Retinal pigment epithelial cell (primary cell): ENCODE results near the gene C14orf180.

Experiments used
- DNase-seq: peaks from one replicate; pipeline ENCODE4 v3.0.0-alpha.2; 2010; ENCODE audit warnings: low read depth
- H3K4me3 ChIP-seq: 2 replicates; pipeline ENCODE4 v1.5.1; 2011; ENCODE audit warnings: mild to moderate bottlenecking, low read length, control low read depth, moderate library complexity
- TF ChIP-seq, protein P1 (sequence below): conservative IDR thresholded peaks from 2 replicates; pipeline ENCODE4 v1.5.1; 2011; ENCODE audit warnings: low read depth, low read length, control low read depth, inconsistent platforms

C14orf180 gene

DNA sequence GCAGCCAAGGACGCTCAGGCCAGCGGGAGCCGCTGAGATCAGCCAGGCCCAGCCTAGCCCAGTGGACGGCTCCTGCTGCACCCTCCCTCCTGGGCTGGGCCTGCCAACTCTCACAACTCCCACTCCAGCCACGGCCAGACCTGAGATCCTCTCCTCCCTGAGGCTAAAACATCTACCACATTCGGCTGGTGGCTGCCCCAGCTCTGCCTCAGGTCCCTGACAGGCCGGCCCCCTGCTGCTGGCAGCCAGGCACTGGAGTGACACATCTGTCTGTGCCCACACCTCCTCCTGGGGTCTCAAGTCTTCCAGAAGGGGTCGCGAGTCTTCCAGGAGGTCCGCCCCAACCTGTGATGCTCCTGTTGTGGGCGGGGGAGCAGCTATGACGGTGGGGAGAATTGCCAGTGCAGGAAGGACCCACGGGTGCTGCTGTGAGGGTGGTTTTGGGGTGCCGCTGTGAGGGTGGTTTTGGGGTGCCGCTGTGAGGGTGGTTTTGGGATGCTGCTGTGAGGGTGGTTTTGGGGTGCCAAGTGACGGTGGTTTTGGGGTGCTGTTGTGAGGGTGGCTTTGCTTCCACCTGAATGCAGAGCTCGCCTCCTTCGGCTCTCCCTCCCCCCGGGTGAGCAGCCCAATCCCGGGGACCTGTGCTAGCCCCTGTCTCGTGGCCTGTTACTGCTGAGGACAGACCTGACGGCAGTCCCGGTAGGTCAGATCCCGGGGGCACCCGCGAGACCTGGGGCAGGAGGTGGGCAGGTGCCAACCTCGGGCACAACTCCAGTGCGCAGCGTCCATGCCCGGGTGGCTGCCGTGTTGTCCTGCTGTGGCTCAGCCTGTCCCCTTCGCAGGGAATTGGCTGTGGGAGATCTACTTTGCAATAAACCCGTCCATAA is 27.5 kb upstream of the C14orf180 start:
- H3K4me3 ChIP-seq: no peak overlapping the region
- TF ChIP-seq, protein P1, sequence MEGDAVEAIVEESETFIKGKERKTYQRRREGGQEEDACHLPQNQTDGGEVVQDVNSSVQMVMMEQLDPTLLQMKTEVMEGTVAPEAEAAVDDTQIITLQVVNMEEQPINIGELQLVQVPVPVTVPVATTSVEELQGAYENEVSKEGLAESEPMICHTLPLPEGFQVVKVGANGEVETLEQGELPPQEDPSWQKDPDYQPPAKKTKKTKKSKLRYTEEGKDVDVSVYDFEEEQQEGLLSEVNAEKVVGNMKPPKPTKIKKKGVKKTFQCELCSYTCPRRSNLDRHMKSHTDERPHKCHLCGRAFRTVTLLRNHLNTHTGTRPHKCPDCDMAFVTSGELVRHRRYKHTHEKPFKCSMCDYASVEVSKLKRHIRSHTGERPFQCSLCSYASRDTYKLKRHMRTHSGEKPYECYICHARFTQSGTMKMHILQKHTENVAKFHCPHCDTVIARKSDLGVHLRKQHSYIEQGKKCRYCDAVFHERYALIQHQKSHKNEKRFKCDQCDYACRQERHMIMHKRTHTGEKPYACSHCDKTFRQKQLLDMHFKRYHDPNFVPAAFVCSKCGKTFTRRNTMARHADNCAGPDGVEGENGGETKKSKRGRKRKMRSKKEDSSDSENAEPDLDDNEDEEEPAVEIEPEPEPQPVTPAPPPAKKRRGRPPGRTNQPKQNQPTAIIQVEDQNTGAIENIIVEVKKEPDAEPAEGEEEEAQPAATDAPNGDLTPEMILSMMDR: no peak
- DNase-seq: no peak

DNA sequence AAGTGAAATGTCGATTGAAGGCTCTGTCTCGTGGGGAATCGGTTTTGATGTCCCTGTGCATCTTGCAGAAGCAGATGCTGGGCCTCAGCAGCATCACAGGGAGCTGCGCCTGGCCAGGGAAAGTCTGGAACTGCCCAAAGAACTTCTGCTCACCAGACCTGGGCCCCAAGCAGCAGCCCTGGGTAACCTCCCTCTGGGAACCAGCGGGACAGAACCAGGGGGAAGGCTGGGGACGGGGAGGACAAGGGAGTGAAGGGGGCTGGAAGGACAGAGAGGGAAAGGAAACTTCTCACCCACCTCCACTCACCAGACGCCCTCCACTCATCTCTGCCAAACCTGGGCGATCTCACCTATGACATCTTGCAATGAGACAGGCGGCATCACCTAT is 26.8 kb upstream of the C14orf180 start:
- no peak overlapping the region for H3K4me3 ChIP-seq
- TF ChIP-seq, protein P1: no peak
- no peak for DNase-seq

DNA sequence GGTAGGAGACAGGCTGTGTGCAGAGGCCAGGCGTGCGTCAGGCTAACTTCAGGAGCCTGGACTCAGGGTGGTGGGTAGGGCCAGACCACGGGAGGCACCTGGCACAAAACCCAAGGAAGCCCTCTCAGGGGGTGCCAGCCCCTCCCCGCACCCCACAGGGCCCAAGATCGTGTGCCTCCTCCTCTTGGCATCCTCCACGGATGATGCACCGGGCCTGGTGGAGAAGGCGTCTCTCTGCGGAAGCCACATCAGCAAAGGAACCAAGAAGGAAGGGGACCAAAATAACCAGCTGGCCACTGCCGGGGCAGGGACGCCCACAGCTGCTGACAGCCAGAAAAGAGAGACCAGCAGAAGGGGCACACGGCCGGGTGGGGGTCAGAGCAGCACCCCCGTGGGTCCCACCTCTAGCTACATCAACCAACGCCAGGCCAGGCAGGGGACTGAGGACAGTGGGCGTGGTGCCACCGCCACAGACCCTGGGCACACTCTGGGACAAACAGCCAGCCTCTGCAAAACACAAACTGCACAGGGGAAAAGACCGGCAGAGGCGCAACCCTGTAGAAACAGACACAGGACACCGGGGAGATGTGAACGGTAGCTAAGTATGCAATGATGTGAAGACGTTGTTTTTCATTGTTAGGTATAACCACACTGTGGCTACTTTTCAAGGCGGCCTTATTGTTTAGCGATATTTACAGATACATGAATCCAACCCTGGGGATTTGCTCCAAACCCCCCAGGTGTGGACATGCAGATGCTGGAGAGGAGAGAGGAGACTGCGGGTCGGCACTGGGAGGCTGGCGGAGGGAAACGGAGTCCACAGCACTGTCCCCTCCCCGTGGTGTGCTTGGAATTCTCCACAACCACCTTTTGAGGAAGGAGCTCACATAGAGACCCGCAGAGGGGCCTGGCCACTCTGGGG is 26.1 kb upstream of the C14orf180 start:
- H3K4me3 ChIP-seq: no peak overlapping the region
- no peak for DNase-seq
- TF ChIP-seq, protein P1: no peak

DNA sequence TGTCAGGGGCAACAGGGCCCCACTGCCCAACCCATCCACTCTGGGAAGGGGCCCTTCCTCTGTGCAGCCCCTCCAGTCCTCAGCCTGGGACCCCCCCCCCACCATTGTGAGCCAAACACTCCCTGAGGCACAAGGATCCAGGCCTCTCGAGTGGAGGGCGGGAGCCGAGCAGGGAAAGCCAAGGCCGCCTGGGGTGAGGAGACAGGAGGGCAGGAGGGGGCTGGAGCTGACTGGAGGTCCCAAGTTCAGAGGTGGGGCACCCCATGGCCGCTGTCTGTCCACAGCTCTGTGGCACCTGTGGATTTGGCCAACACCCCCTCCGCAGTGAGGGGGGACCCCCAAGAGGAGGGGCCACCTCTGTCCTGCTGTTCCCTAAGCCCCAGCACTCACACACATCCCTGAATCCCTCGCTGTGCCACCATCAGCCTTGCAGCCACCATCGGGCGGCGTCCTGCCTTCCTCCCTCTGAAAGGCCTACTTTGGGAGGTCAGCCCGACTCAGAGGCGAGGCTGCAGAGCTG is 25.4 kb upstream of the C14orf180 start:
- TF ChIP-seq, protein P1: no peak
- no peak overlapping the region for H3K4me3 ChIP-seq
- DNase-seq: no peak

DNA sequence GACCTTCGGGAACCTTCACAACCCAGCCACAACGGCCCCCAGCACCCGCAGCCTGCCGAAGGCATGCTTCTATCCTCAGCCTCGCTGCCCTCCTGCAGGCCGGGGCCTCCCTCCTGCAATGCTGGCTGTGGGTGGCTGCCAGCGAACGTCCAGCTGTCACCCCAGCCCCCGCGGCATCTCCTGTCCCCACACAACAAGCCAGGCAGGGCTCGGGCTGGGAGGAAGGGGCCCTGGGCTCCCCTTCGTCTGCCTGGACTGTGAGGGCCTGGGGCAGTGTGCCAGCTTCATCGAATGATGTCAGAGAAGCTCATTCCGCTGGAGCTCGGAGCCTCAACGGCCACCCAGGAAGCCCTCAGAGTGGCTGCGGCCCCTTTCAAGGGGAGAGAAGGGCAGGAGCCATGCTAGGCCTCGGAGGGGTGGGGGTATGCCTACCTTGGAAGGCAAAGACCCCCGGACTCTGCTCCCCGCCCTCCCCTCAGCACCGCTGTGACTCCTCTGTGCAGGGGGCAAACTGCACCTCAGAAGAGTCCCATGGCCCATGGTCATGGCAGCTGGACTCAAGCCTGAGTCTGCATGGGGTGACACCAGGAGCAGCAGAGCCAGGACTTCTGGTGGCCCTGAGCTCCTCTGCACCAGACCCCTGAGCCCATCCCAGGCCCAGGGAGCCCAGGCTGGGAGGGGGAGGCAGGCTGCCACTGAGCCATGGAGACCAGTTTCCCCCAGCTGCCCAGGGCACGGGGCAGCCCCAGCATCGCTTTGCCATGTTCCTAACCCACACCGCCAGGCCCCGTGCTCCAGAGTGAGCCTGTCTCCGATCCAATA is 24.7 kb upstream of the C14orf180 start:
- TF ChIP-seq, protein P1: no peak
- no peak for DNase-seq
- no peak overlapping the region for H3K4me3 ChIP-seq

DNA sequence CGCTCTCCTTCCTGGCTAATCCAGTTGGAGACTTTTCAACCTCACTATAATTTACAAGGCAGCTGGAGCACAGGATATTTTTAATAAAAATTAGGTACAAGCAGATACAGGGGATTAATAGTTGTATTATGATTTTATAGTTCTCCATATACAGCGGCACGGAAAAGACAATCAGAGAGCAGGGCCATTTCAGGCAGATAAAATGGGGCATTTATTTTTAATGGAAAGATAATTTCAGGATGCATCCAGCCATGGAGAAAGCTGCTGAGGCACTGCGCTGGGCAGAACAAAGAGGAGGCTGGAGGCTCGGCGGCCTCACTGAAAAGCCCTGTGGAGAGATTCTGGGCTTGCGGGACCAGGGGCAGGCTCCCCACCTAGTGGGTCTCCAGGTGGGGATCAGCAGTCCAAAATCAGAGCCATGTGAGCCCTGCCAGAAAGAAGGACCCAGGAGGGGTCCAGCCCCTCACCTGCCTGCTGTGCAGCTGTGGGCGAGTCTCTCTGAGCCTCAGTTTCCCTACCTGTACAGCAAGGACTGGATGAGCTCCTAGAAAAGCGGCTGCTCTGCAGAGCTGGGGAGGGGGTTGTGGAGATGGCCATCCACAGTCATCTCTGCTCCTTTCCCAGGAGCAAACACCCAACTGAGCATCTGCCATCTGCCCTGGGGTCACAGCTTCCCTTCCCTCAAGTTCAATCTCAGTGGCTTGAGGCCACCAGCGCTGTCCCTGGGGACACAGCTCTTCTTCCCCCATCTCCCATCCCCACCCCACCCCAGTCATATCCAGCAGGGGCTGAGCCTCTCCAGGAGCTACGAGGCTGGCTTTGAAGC is 23.9 kb upstream of the C14orf180 start:
- DNase-seq: no peak
- TF ChIP-seq, protein P1: no peak

More for the DNA sequence above, 23.9 kb upstream of the C14orf180 start:
- H3K4me3 ChIP-seq: no peak overlapping the region
